Middle frontal gyrus (tissue), 1 donor: ENCODE data around the gene PADI4.
"Not testable (repeated sequence)": the region's sequence is repeated elsewhere in the genome, so short reads cannot be mapped to it uniquely, and the experiment has no call there.

Experiments
- DNase-seq: peaks from one replicate; pipeline ENCODE4 v3.0.0-alpha.2; 2015; ENCODE audit warnings: low spot score; ENCODE audit errors: extremely low spot score

The PADI4 gene

DNA sequence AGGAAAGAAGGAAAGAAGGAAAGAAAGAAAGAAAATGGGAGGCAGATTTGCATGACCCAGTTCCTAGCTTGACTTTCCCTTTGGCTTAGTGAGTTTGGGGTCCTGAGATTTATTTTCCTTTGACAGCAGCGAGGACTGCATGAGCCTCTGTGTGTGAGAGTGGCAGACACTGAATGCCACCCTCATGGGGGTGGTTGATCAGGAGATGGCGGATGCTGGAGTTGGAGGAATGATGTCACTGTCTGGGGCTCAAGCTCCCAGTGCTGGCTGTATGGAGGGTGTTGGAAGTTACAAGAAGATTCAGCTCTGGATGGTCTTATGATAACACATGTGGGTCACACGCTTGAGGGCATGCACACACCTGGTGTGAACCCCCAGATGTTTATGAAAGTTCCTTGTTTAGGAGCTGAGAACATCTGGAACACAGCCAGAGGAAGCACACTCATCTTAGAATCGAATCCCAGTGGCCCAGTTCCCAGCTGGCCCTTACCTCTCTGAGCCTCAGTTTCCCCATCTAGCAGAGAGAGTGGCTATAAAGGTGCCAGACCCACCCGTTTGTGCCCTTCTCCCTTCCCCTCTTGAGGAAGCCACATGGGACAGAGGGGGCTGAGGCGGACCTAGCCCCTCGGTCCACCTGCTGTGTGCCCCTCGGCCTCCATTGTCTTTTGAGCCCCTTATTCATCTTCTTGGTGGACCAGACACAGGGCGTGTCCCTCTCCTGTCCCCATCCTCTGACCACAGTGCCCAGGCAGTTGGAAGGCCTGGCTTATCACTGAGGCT is 5.7 kb downstream of the PADI4 start:
- DNase-seq: no peak

GRCh38 chr1:17314491-17314971 is 6.5 kb downstream of the PADI4 start:
- DNase-seq: no peak

DNA sequence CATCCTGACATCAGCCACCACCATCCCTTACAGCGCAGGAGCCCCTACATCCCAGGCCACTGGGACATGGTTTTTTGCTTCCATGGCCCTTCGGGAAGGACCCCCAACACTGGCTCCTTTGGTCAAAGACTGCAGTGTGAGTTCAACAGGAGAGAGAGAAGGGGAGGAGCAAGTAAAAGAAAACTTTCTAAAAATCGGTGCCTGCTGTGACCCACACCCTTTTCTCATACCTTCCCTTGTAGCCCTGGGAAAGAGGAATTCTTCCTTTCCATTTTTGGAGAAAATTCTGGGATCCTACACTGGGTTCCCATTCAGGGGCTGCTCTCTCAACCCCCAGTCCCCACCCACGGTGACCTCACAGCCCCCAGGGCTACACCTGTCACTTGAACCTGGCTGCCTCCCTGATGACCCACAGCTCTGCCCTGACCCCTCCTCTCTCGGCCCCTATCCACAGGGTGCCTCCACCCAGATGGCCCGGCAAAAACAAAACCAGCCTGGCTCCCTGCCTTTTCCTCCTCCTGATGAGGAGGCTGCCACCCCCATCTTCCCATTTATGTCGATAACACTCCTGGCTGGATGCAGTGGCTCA is 7.6 kb downstream of the PADI4 start:
- DNase-seq: no peak

- DNase-seq: no peak
These were observed 8.7 kb downstream of the PADI4 start for GRCh38 chr1:17316704-17317103.

DNA sequence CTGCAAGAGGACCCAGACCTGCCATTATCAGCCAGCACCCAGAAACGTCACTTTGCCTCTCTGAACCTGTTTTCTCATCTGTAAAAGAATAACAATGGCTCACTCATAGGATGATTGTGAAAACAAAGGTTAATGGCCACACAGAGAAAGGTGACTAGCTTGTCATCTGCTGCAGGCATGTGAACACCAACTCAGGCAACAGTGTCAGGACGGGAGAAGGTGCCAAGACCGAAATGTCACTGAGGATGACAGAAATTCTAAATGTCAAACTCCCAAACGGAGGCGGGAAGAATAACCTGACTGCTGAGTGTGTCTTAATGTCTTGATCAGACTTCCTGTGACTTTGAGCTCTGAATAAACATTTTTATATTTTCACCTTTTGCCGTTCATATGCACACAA is 10.3 kb downstream of the PADI4 start:
- DNase-seq: no peak

DNA sequence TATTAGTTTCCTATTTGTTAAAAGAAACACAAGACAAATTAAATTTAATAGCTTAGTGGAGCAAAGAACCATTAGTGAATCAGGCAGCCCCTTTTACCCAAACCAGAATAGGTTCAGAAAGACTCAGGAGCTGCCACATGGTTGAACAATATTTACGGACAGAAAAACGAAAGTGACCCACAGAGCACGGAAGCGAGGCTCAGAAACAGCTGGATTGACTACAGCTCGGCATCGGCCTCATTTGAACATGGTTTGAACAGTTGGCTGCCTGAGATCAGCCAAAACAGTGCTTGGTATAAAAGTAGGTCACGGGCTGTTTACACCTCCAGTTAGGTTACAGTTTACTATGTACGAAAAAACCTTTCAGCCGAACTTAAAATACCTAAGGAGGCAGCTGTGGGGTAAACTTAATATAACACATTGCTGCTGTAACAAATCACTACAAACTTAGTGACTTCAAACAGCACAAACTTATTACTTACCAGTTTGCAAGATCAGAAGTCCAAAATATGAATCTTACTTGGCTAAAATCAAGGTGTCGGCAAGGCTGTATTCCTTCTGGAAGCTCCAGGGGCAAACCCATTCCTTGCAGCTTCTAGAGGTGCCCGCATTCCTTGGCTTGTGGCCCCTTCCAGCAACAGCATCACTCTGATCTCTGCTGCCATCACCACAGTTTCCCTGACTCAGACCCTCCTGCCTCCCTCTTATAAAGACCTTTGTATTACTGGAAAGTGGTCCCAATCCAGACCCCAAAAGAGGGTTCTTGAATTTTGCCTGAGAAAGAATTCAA is 11.8 kb downstream of the PADI4 start:
- no peak for DNase-seq

- not testable (repeated sequence) for DNase-seq
These were observed 13.9 kb downstream of the PADI4 start for GRCh38 chr1:17321857-17322390.

DNA sequence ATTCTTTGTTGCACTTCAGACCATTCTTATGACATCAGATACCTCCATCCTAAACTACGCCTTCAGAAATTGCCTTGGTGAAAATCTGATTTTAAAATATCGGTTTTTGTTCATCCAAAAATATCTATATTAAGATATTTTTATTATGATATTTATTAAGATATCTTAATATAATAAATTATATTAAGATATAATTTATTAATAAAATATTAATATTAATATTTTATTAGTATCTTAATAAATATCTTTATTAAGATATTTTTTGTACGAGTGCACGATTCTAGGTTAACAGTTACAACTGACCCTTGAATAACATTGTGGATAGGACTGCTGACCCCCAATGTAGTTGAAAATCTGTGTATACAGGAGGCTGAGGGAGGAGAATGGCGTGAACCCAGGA is 20.9 kb downstream of the PADI4 start:
- no peak for DNase-seq

DNA sequence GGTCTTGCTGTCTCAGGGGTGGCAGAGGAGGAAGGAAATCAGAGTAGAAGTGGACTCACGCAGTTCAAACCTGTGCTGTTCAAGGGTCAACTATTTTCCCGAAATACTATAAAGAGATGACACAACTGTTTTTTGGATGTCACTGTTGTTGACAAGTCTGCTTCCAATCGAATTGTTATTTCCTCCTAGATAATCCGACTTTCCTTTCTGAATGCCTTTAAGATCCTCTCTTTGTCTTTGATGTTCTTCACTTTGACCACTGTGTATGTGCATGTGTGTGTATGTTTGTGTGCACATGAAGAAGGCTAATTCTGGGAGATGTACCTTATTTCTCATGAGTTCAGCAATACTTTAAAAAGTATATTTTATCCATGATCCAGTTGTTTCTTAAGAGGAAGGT is 21.6 kb downstream of the PADI4 start:
- DNase-seq: no peak

GRCh38 chr1:17330856-17331255 is 22.9 kb downstream of the PADI4 start:
- no peak for DNase-seq

DNA sequence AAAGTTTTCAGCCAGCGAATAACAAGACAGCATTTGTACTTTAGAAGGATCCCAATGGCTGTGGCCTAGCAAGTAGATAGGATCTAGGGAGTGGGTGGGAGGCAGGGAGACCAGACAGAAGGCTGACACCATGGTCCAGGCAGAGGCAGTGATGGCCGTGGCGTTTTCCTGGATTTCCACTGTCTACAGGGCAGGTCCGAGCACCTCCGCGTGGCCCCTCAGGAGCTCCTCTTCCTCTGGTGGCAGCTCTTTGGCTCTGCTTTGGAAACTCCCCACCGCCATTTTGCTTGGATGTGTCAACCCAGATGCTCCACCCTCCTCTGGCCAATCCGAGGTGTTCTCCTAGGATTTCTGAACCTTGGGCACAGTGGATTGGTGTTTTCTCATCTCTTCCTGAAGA is 25.1 kb downstream of the PADI4 start:
- no peak for DNase-seq

DNA sequence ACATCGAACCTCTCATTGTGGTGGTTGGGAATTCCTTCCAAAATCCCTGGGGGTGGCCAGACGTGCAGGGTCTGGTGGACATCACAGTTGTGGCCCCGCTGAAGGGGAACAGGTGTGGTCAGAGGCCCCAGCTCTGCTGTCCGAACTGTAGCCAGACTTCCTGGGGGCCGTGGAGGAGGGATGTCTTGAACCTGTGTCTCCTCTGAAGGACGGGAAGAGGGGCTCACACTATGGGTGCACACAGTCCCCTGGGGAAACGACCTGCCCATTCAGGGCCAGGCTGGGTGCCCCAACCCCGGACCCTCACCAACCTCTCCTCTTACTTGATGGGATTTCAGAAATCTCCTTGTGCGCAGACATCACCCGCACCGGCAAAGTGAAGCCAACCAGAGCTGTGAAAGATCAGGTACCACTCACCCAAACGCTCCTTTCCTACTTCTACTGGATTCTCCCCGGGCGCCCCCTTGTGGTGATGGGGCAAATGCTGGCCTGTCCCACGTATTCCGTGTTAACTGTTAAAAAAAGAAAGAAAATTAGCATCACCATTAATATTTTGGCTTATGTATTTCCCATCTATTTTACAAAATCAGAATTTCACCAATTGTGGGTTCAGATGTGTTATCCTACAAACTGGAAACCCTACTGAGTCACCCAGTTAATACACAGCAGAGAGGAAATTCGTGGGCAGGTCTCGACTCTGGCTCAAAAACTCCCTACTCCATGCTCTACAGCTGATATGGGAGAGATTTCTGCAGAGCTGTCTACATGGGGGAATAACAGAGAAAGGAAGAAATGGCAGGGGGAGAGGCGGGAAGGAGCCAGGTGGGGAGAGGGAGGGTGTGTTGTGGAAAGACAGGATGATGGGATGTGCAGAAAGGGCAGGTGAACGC is 28.1 kb downstream of the PADI4 start:
- DNase-seq: no peak

DNA sequence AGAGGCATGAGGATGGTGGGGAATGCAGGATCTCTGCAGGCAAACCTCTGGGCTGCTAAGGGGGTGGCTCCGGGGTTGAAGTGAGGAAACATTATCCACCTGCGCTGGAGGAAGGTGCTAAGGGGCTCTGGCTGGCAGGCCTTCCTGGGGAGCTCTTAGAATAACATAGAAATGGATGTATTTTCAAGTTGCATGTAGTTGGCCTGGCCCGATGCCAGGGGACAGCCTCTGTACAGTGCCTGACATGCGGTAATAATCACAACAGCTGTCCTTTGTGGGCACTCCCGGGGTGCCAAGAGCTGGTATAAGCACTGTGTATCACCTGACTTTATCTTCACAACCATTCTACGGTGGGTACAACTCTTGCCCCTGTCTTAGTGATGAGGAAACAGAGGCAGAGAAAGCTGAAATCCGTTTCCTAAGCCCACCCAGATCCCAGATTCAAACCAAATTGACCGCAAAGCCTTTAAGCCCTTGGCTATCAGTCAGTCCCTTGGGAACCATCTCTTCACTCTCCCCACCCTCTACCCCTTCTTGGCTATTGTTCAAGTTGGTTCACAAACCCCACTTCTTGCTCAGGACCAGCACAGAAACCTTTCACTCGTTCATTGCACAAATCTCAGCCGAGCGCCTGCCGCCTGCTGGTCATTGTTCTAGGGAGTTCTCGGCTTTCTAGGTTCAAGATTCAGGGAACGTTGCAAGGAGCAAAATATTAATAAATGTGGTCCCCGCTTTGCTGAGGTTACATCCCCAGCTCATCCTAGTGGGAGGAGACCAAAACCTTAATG is 30.9 kb downstream of the PADI4 start:
- DNase-seq: no peak

DNA sequence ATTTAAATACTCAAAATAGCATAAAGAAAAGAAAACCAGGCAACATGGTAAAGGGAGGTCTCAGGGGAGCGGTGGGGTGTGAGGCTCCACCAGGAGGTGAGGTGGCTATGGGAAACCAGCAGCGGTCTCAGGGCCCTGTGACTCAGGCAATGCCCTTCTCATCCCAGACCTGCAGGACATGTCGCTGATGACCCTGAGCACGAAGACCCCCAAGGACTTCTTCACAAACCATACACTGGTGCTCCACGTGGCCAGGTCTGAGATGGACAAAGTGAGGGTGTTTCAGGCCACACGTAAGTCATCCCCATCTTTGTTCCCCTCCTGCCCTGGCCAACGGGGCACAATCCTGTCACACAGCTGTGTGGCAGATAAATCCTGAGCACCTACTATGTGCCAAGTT is 31.5 kb downstream of the PADI4 start:
- DNase-seq: no peak

DNA sequence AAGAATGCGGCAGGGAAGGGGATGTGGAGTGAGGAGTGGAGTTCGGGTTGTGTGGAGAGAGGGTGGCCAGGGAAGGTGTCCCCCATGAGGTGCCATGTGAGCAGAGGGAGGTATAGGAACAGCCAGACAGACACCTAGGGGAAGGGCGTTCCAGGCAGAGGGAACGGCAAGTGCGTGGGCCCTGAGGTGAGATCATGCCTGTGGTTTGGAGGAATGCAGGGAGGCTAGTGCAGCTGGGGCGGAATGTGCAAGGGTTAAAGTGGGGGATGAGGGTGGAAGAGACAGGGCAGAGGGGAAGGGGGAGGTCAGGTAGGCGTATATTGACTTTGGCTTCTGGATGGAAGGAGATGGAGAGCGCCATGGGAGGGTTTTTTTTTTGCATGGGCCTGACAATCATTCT is 32.4 kb downstream of the PADI4 start:
- no peak for DNase-seq

DNA sequence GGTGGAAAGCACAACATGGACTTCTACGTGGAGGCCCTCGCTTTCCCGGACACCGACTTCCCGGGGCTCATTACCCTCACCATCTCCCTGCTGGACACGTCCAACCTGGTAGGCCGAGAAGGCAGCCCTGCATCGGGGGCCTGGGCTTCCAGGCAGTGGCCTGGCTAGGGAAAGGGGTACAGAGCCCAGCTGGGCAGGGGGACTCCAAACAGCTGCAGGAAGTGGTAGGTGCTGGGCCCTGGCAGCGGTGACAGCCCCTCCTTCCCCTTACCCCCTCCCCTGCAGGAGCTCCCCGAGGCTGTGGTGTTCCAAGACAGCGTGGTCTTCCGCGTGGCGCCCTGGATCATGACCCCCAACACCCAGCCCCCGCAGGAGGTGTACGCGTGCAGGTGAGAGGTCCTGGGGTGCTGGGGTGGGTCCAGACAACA is 34.0 kb downstream of the PADI4 start:
- DNase-seq: no peak

- DNase-seq: not testable (repeated sequence)
These were observed 37.5 kb downstream of the PADI4 start for GRCh38 chr1:17345506-17345905.

- DNase-seq: no peak
These were observed 38.2 kb downstream of the PADI4 start for GRCh38 chr1:17346046-17346789.
